HepG2 (cell line): ENCODE data around the gene ACVR1B. TPM values are rescaled to one million over a fixed set of nuclear protein-coding genes. Genes with fewer than 3 reads are reported as not detected.

ENCODE experiments used
- ATF7 ChIP-seq, 2 experiments: fragments of 450-650 bp in 1 of 2; sonication (generic) in 1 of 2; formaldehyde crosslinking in 1 of 2; IDR thresholded peaks; 2 replicates each; pipeline versions ENCODE4 v1.4.0 to v1.6.1; 2016 to 2020; ENCODE audit warnings: antibody characterized with exemption in 1 of 2, mild to moderate bottlenecking in 1 of 2, missing genetic modification reagents in 1 of 2
- BCL6 ChIP-seq: IDR thresholded peaks from 2 replicates; pipeline ENCODE4 v1.6.1; 2016; ENCODE audit warnings: missing genetic modification reagents, missing compliant biosample characterization
- CENPT ChIP-seq: sonication (generic); formaldehyde crosslinking; IDR thresholded peaks from 2 replicates; pipeline ENCODE4 v1.8.0; 2022; ENCODE audit warnings: low read depth, mild to moderate bottlenecking, moderate library complexity, missing genetic modification reagents
- CHD2 ChIP-seq: IDR thresholded peaks from 2 replicates; pipeline ENCODE4 v1.6.1; 2011; ENCODE audit warnings: low read depth, low read length, improper control_type of control experiment
- ELF1 ChIP-seq: sonication (generic); formaldehyde crosslinking; IDR thresholded peaks from 2 replicates; pipeline ENCODE4 v1.4.0; 2020; ENCODE audit warnings: missing genetic modification reagents
- FOXJ3 ChIP-seq: sonication (generic); formaldehyde crosslinking; IDR thresholded peaks from 2 replicates; pipeline ENCODE4 v1.4.0; 2020; ENCODE audit warnings: missing genetic modification reagents, mild to moderate bottlenecking, borderline replicate concordance
- HNRNPLL ChIP-seq: fragments of 200-400 bp; formaldehyde crosslinking; IDR thresholded peaks from 2 replicates; pipeline ENCODE4 v1.6.1; 2017; ENCODE audit warnings: mild to moderate bottlenecking, low read depth, low read length; ENCODE audit not compliant: poor library complexity, severe bottlenecking
- JDP2 ChIP-seq: sonication (generic); formaldehyde crosslinking; IDR thresholded peaks from 2 replicates; pipeline ENCODE4 v1.8.1; 2022; ENCODE audit warnings: missing genetic modification reagents, borderline replicate concordance
- MYC ChIP-seq: sonication (generic); formaldehyde crosslinking; IDR thresholded peaks from 2 replicates; pipeline ENCODE4 v1.9.0; 2021; ENCODE audit warnings: missing genetic modification reagents, borderline replicate concordance
- RELA ChIP-seq: sonication (generic); formaldehyde crosslinking; IDR thresholded peaks from 2 replicates; pipeline ENCODE4 v1.4.0; 2020; ENCODE audit warnings: missing genetic modification reagents
- WIZ ChIP-seq: sonication (generic); formaldehyde crosslinking; IDR thresholded peaks from 2 replicates; pipeline ENCODE4 v1.5.1; 2020; ENCODE audit warnings: mild to moderate bottlenecking, missing genetic modification reagents
- ZC3H13 ChIP-seq: sonication (generic); formaldehyde crosslinking; IDR thresholded peaks from 2 replicates; pipeline ENCODE4 v1.8.1; 2023; ENCODE audit warnings: mild to moderate bottlenecking, missing genetic modification reagents, moderate library complexity
- ZFP37 ChIP-seq: sonication (generic); formaldehyde crosslinking; IDR thresholded peaks from 2 replicates; pipeline ENCODE4 v1.4.0; 2020; ENCODE audit warnings: missing genetic modification reagents, borderline replicate concordance
- ZMYM2 ChIP-seq: sonication (generic); formaldehyde crosslinking; IDR thresholded peaks from 2 replicates; pipeline ENCODE4 v1.8.0; 2022; ENCODE audit warnings: mild to moderate bottlenecking, missing genetic modification reagents
- ZNF260 ChIP-seq: sonication (generic); formaldehyde crosslinking; IDR thresholded peaks from 2 replicates; pipeline ENCODE4 v1.4.0; 2020; ENCODE audit warnings: missing genetic modification reagents, low read depth, mild to moderate bottlenecking, borderline replicate concordance
- ZNF407 ChIP-seq: sonication (generic); formaldehyde crosslinking; IDR thresholded peaks from one replicate; pipeline ENCODE4 v1.5.1; 2020; ENCODE audit warnings: mild to moderate bottlenecking, missing genetic modification reagents; ENCODE audit errors: not compliant biosample characterization
- ZNF430 ChIP-seq: sonication (generic); formaldehyde crosslinking; IDR thresholded peaks from 2 replicates; pipeline ENCODE4 v1.9.0; 2021; ENCODE audit warnings: mild to moderate bottlenecking, missing genetic modification reagents
- ZNF431 ChIP-seq: sonication (generic); formaldehyde crosslinking; IDR thresholded peaks from 2 replicates; pipeline ENCODE4 v1.9.0; 2022; ENCODE audit warnings: missing genetic modification reagents, low read depth, mild to moderate bottlenecking, borderline replicate concordance
- ZNF501 ChIP-seq: sonication (generic); formaldehyde crosslinking; IDR thresholded peaks from 2 replicates; pipeline ENCODE4 v1.5.1; 2020; ENCODE audit warnings: mild to moderate bottlenecking, moderate library complexity, missing genetic modification reagents
- ZNF710 ChIP-seq: sonication (generic); formaldehyde crosslinking; IDR thresholded peaks from 2 replicates; pipeline ENCODE4 v1.5.0; 2020; ENCODE audit warnings: mild to moderate bottlenecking, missing genetic modification reagents, borderline replicate concordance
- ZNF766 ChIP-seq: sonication (generic); formaldehyde crosslinking; IDR thresholded peaks from 2 replicates; pipeline ENCODE4 v1.5.0; 2020; ENCODE audit warnings: missing genetic modification reagents, borderline replicate concordance
- polyA plus RNA-seq, 8 experiments: library from polyadenylated mRNA; depleted of rRNA in 3 of 8; stranded (reverse) in 7 of 8; unstranded in 1 of 8; fragments of >200 nt; fragmentation: Illumina TruSeq in 4 of 8; extraction: Trizol in 4 of 8; gene quantifications; 2 replicates each; pipeline versions ENCODE4 v1.2.1 to v1.2.3, GENCODE V29; 2011 to 2016; ENCODE audit warnings: low read depth in 4 of 8, missing spikeins in 1 of 8, mixed read lengths in 1 of 8; ENCODE audit not compliant: insufficient read depth in 1 of 8
- total RNA-seq, 5 experiments: library from RNA; depleted of rRNA; stranded (reverse); fragments of >200 nt; fragmentation: Illumina TruSeq; extraction: Trizol; gene quantifications; 2 replicates each; pipeline ENCODE4 v1.2.3, GENCODE V29; 2016; ENCODE audit warnings: low read depth in 1 of 5

ACVR1B gene
- total and polyA plus RNA-seq, 2 of the 13 experiments (the other 11 are each of a cell fraction or from before 2014, with no cell fraction given) = 8.9 to 12.1 TPM

GRCh38 chr12:52024845-52025230 is 73.3 kb downstream of the ACVR1B start (continued):
- TF ChIP-seq ATF7 (IDR thresholded peaks at IDR 0.05) = no peak
- no peak for TF ChIP-seq ATF7 (CRISPR knock-in tag; IDR thresholded peaks at IDR 0.05)
- no peak for TF ChIP-seq ZNF766 (CRISPR knock-in tag)
- TF ChIP-seq WIZ (CRISPR knock-in tag) = no peak
- TF ChIP-seq ZFP37 (CRISPR knock-in tag) = no peak
- peak; percentile 59; the same call in 1 of the 2 replicates for TF ChIP-seq ZNF431 (CRISPR knock-in tag)
- no peak for TF ChIP-seq ZNF430 (CRISPR knock-in tag)
- TF ChIP-seq ZNF501 (CRISPR knock-in tag) = 0 out of 2 replicates have a peak, but pooled peaks have one; percentile 9
- no peak for TF ChIP-seq FOXJ3 (CRISPR knock-in tag)
- no peak for TF ChIP-seq RELA (CRISPR knock-in tag)
- 0 out of 2 replicates have a peak, but pooled peaks have one; percentile 31 for TF ChIP-seq ZNF710 (CRISPR knock-in tag)
- no peak for TF ChIP-seq BCL6 (CRISPR knock-in tag)
- TF ChIP-seq CHD2 = no peak
- TF ChIP-seq ZMYM2 (CRISPR knock-in tag) = peak; percentile 61; the same call in 1 of the 2 replicates
- TF ChIP-seq MYC (CRISPR knock-in tag) = peak; percentile 66; the same call in 1 of the 2 replicates
- TF ChIP-seq HNRNPLL = no peak
- no peak for TF ChIP-seq JDP2
- TF ChIP-seq ELF1 = 0 out of 2 replicates have a peak, but pooled peaks have one; percentile 35
- no peak for TF ChIP-seq ZNF407
- TF ChIP-seq ZC3H13 (CRISPR knock-in tag) = no peak
- TF ChIP-seq CENPT (CRISPR knock-in tag) = no peak
- TF ChIP-seq ZNF260 = no peak
